Measurements from ENCODE around the gene RTN4RL1. TPM values are rescaled to one million over a fixed set of nuclear protein-coding genes. Genes with fewer than 3 reads are reported as not detected.

The RTN4RL1 gene
- total RNA-seq, 6 donors from 2014 or later, result 5.1 to 7.3 (median 6.2) TPM

- no peak for ATAC-seq (ENCODE audit: low FRiP score in 2 of 2)
- TF ChIP-seq POLR2A (IDR thresholded peaks at IDR 0.05) (no peak), POLR2AphosphoS5 (IDR thresholded peaks at IDR 0.05) (no peak), EP300 (IDR thresholded peaks at IDR 0.05) (no peak), CTCF (IDR thresholded peaks at IDR 0.05) (no peak)
- Histone ChIP-seq H3K4me1 (peaks cover 9 to 11% (median 11%) of the 10 kb centered on the region in 4 donors), H3K9me3 (no peaks in the 10 kb centered on the region), H3K27me3 (peaks cover 0 to 29% (median 8%) of the 10 kb centered on the region in 4 donors), H3K36me3 (no peaks in the 10 kb centered on the region), H3K27ac (no peak overlapping the region), H3K4me3 (no peak overlapping the region)
- no peak for DNase-seq
- 62 to 81% methylated on average over 3 of the region's 3 CpGs for WGBS, 2 donors
Observed at GRCh38 chr17:1909985-1910384, 115.1 kb downstream of the RTN4RL1 start.

GRCh38 chr17:1908699-1909309 is 116.3 kb downstream of the RTN4RL1 start:
- 7 to 15% methylated on average over 6 to 22 of the region's 22 CpGs for WGBS, 2 donors
- Histone ChIP-seq H3K27ac (no peak overlapping the region), H3K27me3 (peaks cover 0 to 32% (median 8%) of the 10 kb centered on the region in 4 donors), H3K36me3 (no peaks in the 10 kb centered on the region), H3K4me1 (peaks cover 9 to 11% (median 11%) of the 10 kb centered on the region in 4 donors), H3K9me3 (no peaks in the 10 kb centered on the region), H3K4me3 (peak overlapping the region in 3 of 4 donors; percentile 5 to 30 (median 19))
- ATAC-seq (ENCODE audit: low FRiP score in 2 of 2), result peak; percentile 45 to 90
- TF ChIP-seq POLR2AphosphoS5 (IDR thresholded peaks at IDR 0.05) (no peak), CTCF (IDR thresholded peaks at IDR 0.05) (peak in 5 of 6 experiments; percentile 53 to 72 (median 67))
- peak; percentile 40 to 86 for DNase-seq

- Histone ChIP-seq H3K4me3 (peak overlapping the region in 3 of 4 donors; percentile 5 to 30 (median 19)), H3K27me3 (peaks cover 0 to 32% (median 8%) of the 10 kb centered on the region in 4 donors), H3K27ac (no peak overlapping the region), H3K36me3 (no peaks in the 10 kb centered on the region), H3K9me3 (no peaks in the 10 kb centered on the region), H3K4me1 (peaks cover 9 to 11% (median 11%) of the 10 kb centered on the region in 4 donors)
- ATAC-seq (ENCODE audit: low FRiP score in 2 of 2), result peak in 1 of 2 donors; percentile 66
- no peak for TF ChIP-seq EP300 (IDR thresholded peaks at IDR 0.05)
- no peak for TF ChIP-seq CTCF (IDR thresholded peaks at IDR 0.05)
- TF ChIP-seq POLR2AphosphoS5 (IDR thresholded peaks at IDR 0.05), result no peak
- no peak for TF ChIP-seq POLR2A (IDR thresholded peaks at IDR 0.05)
- WGBS, 2 donors, result 10 to 22% methylated on average over 12 to 37 of the region's 49 CpGs
- DNase-seq, result peak in 1 of 2 donors; percentile 84
Observed at GRCh38 chr17:1907909-1908698, 117.0 kb downstream of the RTN4RL1 start.

GRCh38 chr17:1907216-1907631 is 117.9 kb downstream of the RTN4RL1 start:
- Histone ChIP-seq H3K4me3 (no peak overlapping the region), H3K27me3 (peaks cover 0 to 32% (median 8%) of the 10 kb centered on the region in 4 donors), H3K27ac (no peak overlapping the region), H3K4me1 (peaks cover 9 to 11% (median 11%) of the 10 kb centered on the region in 4 donors), H3K36me3 (no peaks in the 10 kb centered on the region), H3K9me3 (no peaks in the 10 kb centered on the region)
- 74 to 77% methylated on average over 7 to 17 of the region's 17 CpGs for WGBS, 2 donors
- no peak for DNase-seq
- TF ChIP-seq CTCF (IDR thresholded peaks at IDR 0.05) (no peak), POLR2AphosphoS5 (IDR thresholded peaks at IDR 0.05) (no peak), EP300 (IDR thresholded peaks at IDR 0.05) (no peak)
- ATAC-seq (ENCODE audit: low FRiP score in 2 of 2), result peak in 1 of 2 donors; percentile 17
